ENCODE measurements around the gene MCHR2.

MCHR2 gene

GRCh38 chr6:99905209-99906106 is 88.6 kb downstream of the MCHR2 start:
- DNase-seq = peak; percentile 54

GRCh38 chr6:99901596-99902384 is 92.2 kb downstream of the MCHR2 start:
- DNase-seq = no peak

- DNase-seq = no peak
These were observed 99.2 kb downstream of the MCHR2 start for GRCh38 chr6:99894815-99895214.

- DNase-seq = no peak
These were observed 107.0 kb downstream of the MCHR2 start for GRCh38 chr6:99887066-99887465.

- no peak for DNase-seq
These were observed 109.0 kb downstream of the MCHR2 start for GRCh38 chr6:99885051-99885450.

- DNase-seq = no peak
These were observed 111.8 kb downstream of the MCHR2 start for GRCh38 chr6:99882128-99882702.

- no peak for DNase-seq
These were observed 114.6 kb downstream of the MCHR2 start for GRCh38 chr6:99879431-99879830.

- DNase-seq = no peak
These were observed 119.0 kb downstream of the MCHR2 start for GRCh38 chr6:99875068-99875467.

GRCh38 chr6:99873084-99873483 is 120.9 kb downstream of the MCHR2 start:
- no peak for DNase-seq

- DNase-seq = peak; percentile 49
These were observed 122.4 kb downstream of the MCHR2 start for GRCh38 chr6:99871641-99872040.
